Measurements from ENCODE around the gene LRFN2.

DNA sequence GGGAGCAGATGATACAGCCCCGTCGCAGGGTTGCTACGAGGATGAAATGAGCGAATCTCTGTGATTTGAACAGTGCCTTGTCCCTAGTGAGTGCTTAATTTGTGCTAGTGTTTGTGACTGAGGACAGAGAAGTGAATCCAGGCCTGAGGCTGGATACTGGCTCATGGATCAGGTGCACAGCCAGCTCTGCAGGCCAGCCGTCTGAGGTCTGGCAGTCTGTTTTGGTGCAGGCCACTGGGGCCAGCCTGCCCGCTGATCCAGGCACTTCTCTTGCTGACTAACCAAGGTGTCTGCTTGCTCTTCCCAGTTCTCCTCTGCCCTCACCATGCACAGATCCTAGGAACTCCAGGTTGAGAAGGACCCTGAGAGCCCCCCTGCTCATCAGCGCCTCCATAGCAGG lies 181.0 kb downstream of the LRFN2 start:
- TF ChIP-seq CTCF (IDR thresholded peaks at IDR 0.05) = no peak
- TF ChIP-seq ZFX (IDR thresholded peaks at IDR 0.05; ENCODE audit: borderline replicate concordance) = no peak

All from 22Rv1 (cell line).